Keratinocyte (primary cell): Measurements from ENCODE around the gene CCDC68. TPM values are rescaled to one million over a fixed set of nuclear protein-coding genes. Genes with fewer than 3 reads are reported as not detected.

Experiments used
- DNase-seq: peaks from one replicate; pipeline ENCODE4 v3.0.0-alpha.2; 2011; ENCODE audit warnings: low read depth, missing footprints, low spot score
- FAIRE-seq: peaks from 2 replicates; lab custom pipeline; 2011; peaks lifted over from hg19 to GRCh38; lab: Jason Lieb, UNC
- H2AFZ ChIP-seq: 2 replicates; pipeline ENCODE4 v1.6.0; 2012; ENCODE audit warnings: low read length, control low read depth, inconsistent platforms; ENCODE audit not compliant: control insufficient read depth
- H3K27ac ChIP-seq: 2 replicates; pipeline ENCODE4 v1.5.1; 2011; ENCODE audit warnings: low read length; ENCODE audit not compliant: control insufficient read depth, insufficient read depth
- H3K27me3 ChIP-seq: 3 replicates; pipeline ENCODE4 v1.6.0; 2011; ENCODE audit warnings: low read length; ENCODE audit not compliant: control insufficient read depth, insufficient read depth; ENCODE audit errors: extremely low read depth
- H3K36me3 ChIP-seq, 2 experiments: 2 replicates in 1 of 2; 3 replicates in 1 of 2; pipeline ENCODE4 v1.5.1; 2011; ENCODE audit warnings: low read length in 2 of 2, mild to moderate bottlenecking in 1 of 2; ENCODE audit not compliant: control insufficient read depth in 2 of 2, insufficient read depth in 2 of 2; ENCODE audit errors: extremely low read depth in 1 of 2
- H3K4me1 ChIP-seq: 3 replicates; pipeline ENCODE4 v1.5.1; 2011; ENCODE audit warnings: low read length; ENCODE audit not compliant: control insufficient read depth, insufficient read depth; ENCODE audit errors: extremely low read depth
- H3K4me2 ChIP-seq: 3 replicates; pipeline ENCODE4 v1.6.0; 2011; ENCODE audit warnings: low read depth, low read length; ENCODE audit not compliant: control insufficient read depth, insufficient read depth; ENCODE audit errors: extremely low read depth
- H3K4me3 ChIP-seq, 3 experiments: fragments of 200-600 bp in 1 of 3; sonication (generic) in 1 of 3; 2 replicates in 2 of 3; 3 replicates in 1 of 3; pipeline ENCODE4 v1.5.1; 2011 to 2016; ENCODE audit warnings: low read length in 3 of 3, mild to moderate bottlenecking in 3 of 3, control low read depth in 2 of 3, inconsistent platforms in 1 of 3, low read depth in 1 of 3, mixed read lengths in 1 of 3, mixed run types in 1 of 3, moderate library complexity in 1 of 3; ENCODE audit not compliant: control insufficient read depth in 2 of 3, insufficient read depth in 2 of 3; ENCODE audit errors: extremely low read depth in 1 of 3
- H3K79me2 ChIP-seq: 2 replicates; pipeline ENCODE4 v1.6.0; 2012; ENCODE audit warnings: low read length; ENCODE audit not compliant: control insufficient read depth, insufficient read depth
- H3K9ac ChIP-seq: 3 replicates; pipeline ENCODE4 v1.6.0; 2011; ENCODE audit warnings: low read length; ENCODE audit not compliant: control insufficient read depth, insufficient read depth; ENCODE audit errors: extremely low read depth
- H3K9me1 ChIP-seq: 3 replicates; pipeline ENCODE4 v1.6.0; 2011; ENCODE audit warnings: low read length; ENCODE audit not compliant: control insufficient read depth, insufficient read depth; ENCODE audit errors: extremely low read depth
- H3K9me3 ChIP-seq: 2 replicates; pipeline ENCODE4 v1.5.1; 2012; ENCODE audit warnings: low read depth, low read length; ENCODE audit not compliant: control insufficient read depth
- H4K20me1 ChIP-seq: 3 replicates; pipeline ENCODE4 v1.6.0; 2011; ENCODE audit warnings: low read length; ENCODE audit not compliant: control insufficient read depth, insufficient read depth; ENCODE audit errors: extremely low read depth
- CTCF ChIP-seq, 3 experiments: IDR thresholded peaks in 1 of 3; conservative IDR thresholded peaks in 1 of 3; optimal IDR thresholded peaks in 1 of 3; 2 replicates in 2 of 3; 3 replicates in 1 of 3; pipeline versions ENCODE3 to v1.5.1; 2011; ENCODE audit warnings: low read length in 3 of 3, mild to moderate bottlenecking in 3 of 3, moderate library complexity in 2 of 3, control low read depth in 1 of 3, inconsistent platforms in 1 of 3; ENCODE audit not compliant: insufficient read depth in 2 of 3; ENCODE audit errors: extremely low read depth in 1 of 3
- EZH2 ChIP-seq: IDR thresholded peaks from one replicate; pipeline ENCODE4 v1.6.1; 2012; ENCODE audit warnings: inconsistent platforms, mild to moderate bottlenecking, low read length, moderate library complexity
- dilution Hi-C: fragments of 300-500 bp; cut with MboI; formaldehyde crosslinking; loops from one replicate; pipeline ENCODE4 v1.7.0; 2020; ENCODE audit warnings: low sequenced_read_pairs; ENCODE audit not compliant: extremely low pct_ligation_motif_present
- polyA plus RNA-seq, 5 experiments: library from polyadenylated mRNA; depleted of rRNA in 3 of 5; stranded (reverse) in 3 of 5; stranded (forward) in 1 of 5; unstranded in 1 of 5; fragments of >200 nt; gene quantifications; 1 replicate in 1 of 5; 2 replicates in 3 of 5; 3 replicates in 1 of 5; pipeline versions ENCODE4 v1.2.1 to v1.2.3, GENCODE V29; 2011 to 2012; ENCODE audit warnings: missing spikeins in 2 of 5, low read depth in 1 of 5, low replicate concordance in 1 of 5

Gene CCDC68
- polyA plus RNA-seq, 1 donor (not counting 4 experiments of a cell fraction or from before 2014, with no cell fraction given) = 2.7 TPM

GRCh38 chr18:54991981-54992380 is 32.7 kb upstream of the CCDC68 start:
- dilution Hi-C loops = no loop called here
- Histone ChIP-seq H3K9me3 (no peaks in the 10 kb centered on the region), H3K9me1 (no peaks in the 10 kb centered on the region), H3K36me3 (no peaks in the 10 kb centered on the region), H4K20me1 (no peaks in the 10 kb centered on the region), H3K27ac (no peak overlapping the region), H3K9ac (no peak overlapping the region), H3K27me3 (no peaks in the 10 kb centered on the region), H3K4me3 (no peak overlapping the region), H3K4me1 (no peaks in the 10 kb centered on the region), H2AFZ (no peak overlapping the region), H3K79me2 (no peaks in the 10 kb centered on the region), H3K4me2 (no peak overlapping the region)
- FAIRE-seq (no peak), DNase-seq (no peak)
- no peak for TF ChIP-seq EZH2

- Histone ChIP-seq H2AFZ (no peak overlapping the region), H3K79me2 (no peaks in the 10 kb centered on the region), H3K9ac (no peak overlapping the region), H3K4me2 (no peak overlapping the region), H4K20me1 (no peaks in the 10 kb centered on the region), H3K9me3 (no peaks in the 10 kb centered on the region), H3K27me3 (no peaks in the 10 kb centered on the region), H3K4me3 (no peak overlapping the region), H3K4me1 (no peaks in the 10 kb centered on the region), H3K36me3 (no peaks in the 10 kb centered on the region), H3K27ac (no peak overlapping the region), H3K9me1 (no peaks in the 10 kb centered on the region)
- TF ChIP-seq CTCF (optimal IDR thresholded peaks at IDR 0.05 in 1 of 3, IDR thresholded peaks at IDR 0.05 in 1 of 3, conservative IDR thresholded peaks at IDR 0.05 in 1 of 3; ENCODE audit: extremely low read depth in 1 of 3, insufficient read depth in 2 of 3, low read length in 3 of 3) = no peak
- dilution Hi-C loops = no loop called here
- FAIRE-seq = no peak
- no peak for DNase-seq
These were observed 25.6 kb upstream of the CCDC68 start for GRCh38 chr18:54984908-54985307.

GRCh38 chr18:54983791-54984190 is 24.5 kb upstream of the CCDC68 start:
- Histone ChIP-seq H3K27me3 (no peaks in the 10 kb centered on the region), H3K9ac (no peak overlapping the region), H3K4me2 (no peak overlapping the region), H3K27ac (no peak overlapping the region), H2AFZ (no peak overlapping the region), H3K9me1 (no peaks in the 10 kb centered on the region), H3K36me3 (no peaks in the 10 kb centered on the region), H4K20me1 (no peaks in the 10 kb centered on the region), H3K4me3 (no peak overlapping the region), H3K79me2 (no peaks in the 10 kb centered on the region), H3K4me1 (no peaks in the 10 kb centered on the region), H3K9me3 (no peaks in the 10 kb centered on the region)
- DNase-seq (no peak), FAIRE-seq (no peak)
- no peak for TF ChIP-seq EZH2
- dilution Hi-C loops = no loop called here
